GM20431 (cell line): Measurements from ENCODE around the gene DHRS9.
"Not testable (repeated sequence)": the region's sequence is repeated elsewhere in the genome, so short reads cannot be mapped to it uniquely, and the experiment has no call there.

ENCODE experiments used
- in situ Hi-C: fragments of 300-500 bp; cut with MseI, MboI; formaldehyde crosslinking; loops from one replicate; pipeline ENCODE4 v1.15.0; 2020; ENCODE audit warnings: low sequenced_read_pairs; ENCODE audit not compliant: unreplicated experiment

DHRS9 gene

DNA sequence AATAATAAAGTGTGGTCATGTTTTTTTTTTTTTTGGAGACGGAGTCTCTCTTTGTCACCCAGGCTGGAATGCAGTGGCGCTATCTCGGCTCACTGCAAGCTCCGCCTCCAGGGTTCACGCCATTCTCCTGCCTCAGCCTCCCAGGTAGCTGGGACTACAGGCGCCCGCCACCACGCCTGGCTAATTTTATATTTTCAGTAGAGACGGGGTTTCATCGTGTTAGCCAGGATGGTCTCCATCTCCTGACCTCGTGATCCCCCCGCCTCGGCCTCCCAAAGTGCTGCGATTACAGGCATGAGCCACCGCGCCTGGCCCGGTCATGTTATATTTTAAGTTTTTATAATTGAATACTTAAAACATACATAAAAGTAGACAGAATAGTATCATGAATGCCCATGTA is 5.2 kb upstream of the DHRS9 start:
- in situ Hi-C loops = not testable (repeated sequence)

DNA sequence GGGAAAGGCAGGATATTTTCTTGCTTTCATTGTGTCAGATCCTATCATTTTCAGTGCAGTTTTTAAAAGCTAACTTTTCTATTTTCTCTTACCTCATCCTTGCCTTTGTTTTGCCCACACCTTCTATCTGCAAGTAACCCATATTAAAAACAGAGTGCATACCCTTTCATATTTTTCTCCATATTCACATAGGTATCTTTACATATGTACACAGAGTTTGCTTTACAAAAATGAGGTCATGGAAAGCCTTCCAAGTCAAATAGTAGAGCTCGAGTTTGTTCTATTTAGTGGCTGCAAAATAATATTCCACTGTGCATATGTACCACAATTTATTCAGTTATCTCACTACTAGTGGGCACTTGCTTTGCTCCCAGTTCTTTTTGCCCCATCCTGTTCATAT is 3.9 kb upstream of the DHRS9 start:
- in situ Hi-C loops = no loop called here

DNA sequence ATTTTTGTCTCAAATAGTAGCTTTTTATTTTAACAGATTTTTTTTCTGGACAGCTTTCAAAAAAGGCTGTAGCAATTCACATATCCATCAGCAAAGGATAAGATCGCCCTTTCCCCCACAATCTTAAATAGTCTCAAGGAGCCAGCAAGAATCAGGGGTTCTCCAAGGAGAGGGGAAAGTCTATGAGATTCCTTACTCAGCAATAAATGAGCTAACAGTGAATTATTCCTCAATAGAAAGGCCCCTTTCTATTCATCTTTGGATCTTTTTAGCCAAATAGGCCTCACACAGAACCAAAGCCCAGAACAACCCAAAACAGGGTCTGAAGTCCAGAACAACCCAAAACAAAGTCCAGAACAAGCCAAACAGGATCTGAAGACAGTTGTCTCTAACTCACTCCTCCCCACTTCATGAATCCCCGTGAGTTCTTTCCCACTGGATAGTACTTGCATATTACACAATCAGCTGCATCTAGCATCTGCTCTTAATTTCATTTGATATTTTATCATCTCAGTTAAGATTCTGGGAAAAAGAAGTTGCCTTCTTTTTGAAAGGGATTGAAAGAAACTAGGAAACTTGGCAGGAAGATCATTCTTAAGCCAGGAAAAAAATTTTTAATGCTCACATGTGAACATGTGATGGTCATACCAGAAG is 3.4 kb upstream of the DHRS9 start:
- in situ Hi-C loops = no loop called here

DNA sequence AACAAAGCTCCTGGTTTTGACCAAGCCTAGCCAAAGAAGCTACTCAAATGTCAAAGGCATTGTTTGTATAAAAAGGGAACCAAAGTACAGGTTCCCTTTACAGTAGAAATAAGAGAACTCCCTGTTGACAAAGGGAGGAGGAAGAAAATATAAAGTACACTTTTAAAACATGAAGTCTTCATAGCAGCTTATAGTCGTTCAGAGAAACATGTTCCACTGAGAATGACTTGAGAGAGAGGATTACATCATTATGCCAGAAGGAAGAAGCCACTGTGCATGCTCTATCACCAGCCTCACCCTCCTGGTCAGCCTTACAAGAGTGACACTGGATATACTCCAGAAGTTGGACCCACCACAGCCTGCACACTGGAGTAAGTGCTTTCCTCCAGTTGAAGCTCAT is 2.5 kb upstream of the DHRS9 start:
- in situ Hi-C loops = no loop called here

DNA sequence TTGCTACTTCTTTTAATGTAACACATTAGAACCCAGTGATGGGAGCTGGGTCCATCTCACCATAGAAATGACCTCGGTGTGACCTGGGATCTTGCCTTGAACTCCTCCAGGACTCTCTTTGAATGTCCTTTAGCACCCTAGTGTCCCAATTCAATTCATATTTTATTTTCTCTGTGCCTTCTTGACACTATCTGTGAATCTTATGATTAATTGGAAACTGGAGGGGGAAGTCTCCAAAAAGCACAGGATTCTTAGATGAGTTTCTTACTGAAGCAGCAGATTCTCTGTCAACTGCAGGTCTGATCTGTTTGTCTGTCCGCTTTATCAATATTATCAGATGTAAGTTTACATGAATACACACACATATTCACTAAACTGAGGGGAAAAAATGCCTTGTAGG is 470 bp downstream of the DHRS9 start:
- in situ Hi-C loops = no loop called here

DNA sequence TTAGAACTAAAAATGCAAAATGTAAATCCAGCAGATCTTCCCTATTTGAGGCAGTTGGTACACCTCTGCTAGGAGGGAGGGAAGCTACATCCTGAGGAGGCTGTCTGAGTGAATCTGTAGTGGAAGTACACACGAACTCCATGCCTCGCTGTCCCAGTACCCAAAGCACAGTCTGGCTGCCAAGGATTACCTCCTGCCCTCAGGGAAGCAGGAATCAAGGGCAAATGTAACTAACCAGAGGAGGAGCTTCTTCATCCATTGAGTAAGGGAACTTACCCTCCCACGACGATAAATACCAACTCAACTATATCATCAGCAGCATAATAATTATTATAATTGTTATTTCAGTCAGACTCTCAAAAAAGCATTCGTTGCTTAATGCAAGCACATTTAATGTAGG is 2.1 kb downstream of the DHRS9 start:
- in situ Hi-C loops = no loop called here

DNA sequence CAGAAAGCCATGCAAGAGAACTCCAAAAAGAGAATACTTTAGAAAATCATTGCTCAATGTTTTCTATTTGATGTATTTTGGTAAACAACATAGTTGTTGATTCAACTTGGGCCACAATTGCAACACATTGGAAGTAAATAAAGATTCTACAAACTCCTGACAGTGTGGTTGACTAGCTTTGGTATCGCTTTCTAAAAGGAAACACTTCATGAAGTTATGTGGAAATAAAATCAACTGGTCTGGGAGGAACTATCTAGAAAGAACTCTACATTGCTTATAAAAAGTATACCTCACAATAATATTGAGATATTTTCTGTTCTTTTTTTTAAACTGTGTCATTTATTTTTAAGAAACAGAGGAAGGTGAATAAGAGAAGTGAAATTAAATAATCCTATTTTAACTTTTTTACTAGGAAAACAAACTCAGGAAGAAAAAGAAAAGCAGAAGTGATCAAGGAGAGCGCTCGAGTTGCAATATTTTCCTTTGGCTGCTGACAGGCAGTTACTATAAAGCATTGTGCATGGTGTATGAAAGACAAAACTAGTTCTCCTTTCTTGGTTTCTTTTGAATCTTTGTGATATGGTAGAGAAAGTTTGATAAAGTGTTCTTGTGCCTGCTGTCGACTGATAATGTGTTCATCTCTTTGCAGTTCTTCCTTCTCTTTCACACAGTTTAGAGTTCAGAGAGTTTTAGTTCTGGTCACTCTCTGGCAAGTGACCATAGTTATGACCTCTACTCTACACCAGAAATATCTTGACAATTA is 3.0 kb downstream of the DHRS9 start:
- in situ Hi-C loops = no loop called here

DNA sequence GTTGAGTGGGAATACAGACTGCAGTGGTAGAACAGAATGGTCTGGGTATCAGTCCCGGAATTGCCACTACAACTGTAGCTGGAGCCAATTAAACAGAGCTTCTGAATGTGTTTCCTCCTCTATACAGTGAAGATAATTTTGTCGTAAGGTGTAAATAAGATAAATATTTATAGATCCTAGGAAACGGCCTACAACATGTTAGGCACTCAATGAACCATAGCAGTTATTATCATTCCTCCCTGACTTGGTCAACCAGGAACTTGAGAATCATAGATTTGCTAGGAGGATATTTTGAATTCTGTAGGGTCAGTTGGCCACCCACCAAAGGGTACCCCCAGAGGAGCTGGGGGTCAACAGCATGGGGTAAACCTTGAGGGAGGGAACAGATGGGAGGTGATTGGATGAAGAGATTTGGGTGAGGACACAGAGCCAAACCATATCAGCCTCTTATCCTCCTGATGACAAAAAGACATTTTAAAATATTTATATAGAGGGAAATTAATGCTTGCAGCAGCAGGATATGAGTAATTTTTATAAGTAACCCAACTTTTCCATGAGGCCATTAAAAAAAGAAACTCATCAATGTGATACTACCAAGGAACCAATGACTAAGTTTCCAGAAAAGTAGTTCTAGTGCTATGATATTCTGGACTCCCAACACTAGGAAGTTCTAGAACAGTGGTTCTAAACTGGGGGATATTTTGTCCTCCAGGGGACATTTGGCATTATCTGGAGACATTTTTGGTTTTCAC is 4.0 kb downstream of the DHRS9 start:
- in situ Hi-C loops = no loop called here

DNA sequence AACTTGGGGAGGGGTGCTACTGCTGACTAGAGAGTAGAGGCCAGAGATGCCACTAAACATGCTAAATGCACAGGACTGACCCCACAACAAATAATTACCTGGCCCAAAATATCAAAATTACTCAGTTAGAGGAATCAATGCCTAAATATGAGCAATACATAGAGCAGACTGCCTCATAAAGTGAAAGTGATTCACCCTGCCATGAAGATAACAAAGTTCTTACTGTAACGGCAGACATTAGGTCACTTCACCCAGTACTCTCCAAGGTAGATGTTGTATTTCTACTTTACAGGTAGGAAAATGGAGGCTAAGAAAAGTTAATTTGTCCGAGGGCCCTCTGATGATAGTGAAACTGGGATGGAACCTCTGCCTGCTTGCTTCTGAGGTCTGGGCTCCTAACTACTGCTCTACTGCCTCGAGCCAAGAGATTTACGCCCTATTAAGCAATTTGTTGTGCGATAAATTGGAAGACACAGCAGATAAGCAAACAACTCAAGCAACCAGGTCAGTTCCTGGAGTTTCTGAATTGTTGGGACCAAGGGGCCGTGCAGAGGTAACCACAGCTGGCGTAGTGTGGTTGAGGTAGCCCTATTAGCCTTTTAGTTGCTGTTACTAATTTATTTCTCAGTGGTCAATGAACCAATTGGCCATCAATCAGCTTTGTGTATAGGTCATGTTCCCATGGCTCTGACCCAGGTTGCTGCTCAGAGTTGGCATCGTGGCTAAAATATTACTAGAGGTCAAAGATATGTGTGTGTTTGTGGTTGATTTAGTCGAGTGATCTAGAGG is 4.8 kb downstream of the DHRS9 start:
- in situ Hi-C loops = no loop called here

DNA sequence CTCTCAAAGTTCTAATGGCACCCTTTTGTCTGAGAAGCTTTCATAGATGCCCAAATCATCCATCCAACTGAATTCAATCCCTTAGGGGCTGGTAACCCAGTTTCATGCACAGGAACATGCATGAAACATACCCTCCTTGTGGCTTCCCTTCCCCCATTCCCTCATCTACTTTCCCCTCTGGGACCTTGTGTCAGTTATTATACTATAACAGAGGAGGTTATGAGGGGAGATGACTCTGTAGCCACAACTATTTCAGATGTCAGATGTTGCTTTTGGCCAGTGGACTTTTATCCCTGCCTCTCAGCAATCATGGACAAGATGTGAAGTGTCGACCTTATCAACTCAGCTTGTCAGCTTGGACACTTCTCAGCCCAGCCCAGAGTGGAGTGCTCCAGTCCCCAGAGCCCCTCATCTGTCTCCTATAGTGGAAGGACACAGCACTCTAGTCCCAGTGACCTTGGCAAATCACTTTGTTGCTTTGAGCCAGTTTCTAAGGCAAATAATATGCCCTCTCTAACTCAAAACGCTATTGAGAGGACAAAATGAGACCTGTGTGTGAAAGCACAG is 8.4 kb downstream of the DHRS9 start:
- in situ Hi-C loops = no loop called here

DNA sequence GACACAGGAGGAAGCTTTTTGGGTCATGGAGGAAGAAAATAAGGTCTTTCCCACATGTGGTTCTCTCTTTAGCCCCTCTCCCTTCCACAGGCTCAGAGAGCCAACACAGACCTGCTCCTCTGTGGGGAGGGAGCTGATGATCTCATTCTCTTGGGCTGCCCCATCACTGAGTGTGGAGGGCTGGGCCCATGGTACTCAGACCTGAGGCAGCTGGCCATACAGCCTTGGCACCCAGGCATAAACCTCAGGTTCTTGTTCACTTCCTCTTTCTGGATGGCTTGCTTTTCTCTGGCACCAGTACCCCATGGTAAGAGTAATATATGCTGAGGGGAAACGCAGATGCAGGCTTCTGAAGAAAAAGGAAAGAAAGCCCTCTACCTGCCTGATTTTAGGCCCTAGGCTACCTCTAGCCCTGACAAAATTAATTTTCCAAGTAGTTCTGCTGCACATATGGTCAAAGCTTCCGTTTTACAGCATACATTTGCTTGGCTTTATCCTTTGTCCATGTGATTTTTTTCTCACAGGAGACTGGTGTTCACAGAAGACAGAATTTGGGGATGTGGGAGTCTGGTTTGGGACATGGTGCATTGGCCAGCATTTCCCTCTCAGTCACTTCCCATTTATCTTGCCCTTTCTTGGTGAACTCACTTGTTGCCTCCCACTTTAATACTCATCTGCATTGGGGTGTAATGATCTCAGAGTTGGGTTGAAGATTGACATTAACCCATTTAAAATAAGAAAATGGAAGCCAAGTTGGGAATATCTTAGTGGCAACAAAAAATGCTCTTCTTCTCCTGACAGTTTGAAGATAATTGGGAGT is 11.1 kb downstream of the DHRS9 start:
- in situ Hi-C loops = no loop called here

DNA sequence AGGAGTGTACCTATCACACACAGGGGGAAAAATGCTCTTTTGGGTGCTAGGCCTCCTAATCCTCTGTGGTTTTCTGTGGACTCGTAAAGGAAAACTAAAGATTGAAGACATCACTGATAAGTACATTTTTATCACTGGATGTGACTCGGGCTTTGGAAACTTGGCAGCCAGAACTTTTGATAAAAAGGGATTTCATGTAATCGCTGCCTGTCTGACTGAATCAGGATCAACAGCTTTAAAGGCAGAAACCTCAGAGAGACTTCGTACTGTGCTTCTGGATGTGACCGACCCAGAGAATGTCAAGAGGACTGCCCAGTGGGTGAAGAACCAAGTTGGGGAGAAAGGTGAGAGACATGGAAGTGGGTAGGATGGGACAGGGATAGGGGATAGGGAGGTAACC is 12.2 kb downstream of the DHRS9 start:
- in situ Hi-C loops = no loop called here

DNA sequence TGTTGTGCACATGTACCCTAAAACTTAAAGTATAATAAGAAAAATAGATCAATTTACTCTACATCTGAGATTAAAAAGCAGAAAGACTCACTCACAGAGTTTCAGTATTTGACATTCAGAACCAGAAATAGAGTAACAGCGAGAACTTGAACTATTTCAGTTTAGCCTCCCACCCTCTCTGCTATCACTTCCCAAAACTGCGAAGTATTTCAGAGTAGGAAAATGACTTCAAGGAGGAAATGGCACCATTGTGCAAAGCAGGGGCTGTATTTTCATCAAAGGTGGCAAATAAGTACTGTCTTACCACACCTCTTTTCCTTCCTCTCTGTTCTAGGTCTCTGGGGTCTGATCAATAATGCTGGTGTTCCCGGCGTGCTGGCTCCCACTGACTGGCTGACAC is 13.6 kb downstream of the DHRS9 start:
- in situ Hi-C loops = no loop called here

DNA sequence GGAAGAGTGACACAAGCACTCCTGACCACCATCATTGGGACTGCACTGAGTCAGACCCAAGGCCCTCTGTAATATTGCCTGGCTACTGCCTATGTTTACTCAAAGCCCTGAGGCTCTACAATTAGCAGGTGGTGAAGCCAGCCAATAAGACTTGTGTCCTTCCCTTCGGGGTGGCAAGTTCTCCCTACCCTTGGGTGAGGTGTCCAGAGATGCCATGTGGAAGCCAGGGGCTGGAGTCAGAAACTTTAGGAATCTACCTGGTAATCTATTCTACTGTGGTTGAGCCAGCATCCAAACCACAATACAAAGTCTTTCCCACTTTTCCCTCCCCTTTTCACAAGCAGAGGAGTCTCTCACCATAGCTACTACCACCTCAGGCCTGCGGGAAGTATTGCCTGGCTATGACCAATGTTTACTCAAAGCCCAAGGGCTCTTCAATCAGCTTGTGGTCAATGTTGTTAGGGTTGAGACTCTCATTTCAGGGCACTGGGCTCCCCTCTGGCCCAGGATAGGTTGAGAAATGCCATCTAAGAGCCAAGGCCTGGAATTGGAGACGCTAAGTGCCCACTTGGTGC is 17.6 kb downstream of the DHRS9 start:
- in situ Hi-C loops = no loop called here

DNA sequence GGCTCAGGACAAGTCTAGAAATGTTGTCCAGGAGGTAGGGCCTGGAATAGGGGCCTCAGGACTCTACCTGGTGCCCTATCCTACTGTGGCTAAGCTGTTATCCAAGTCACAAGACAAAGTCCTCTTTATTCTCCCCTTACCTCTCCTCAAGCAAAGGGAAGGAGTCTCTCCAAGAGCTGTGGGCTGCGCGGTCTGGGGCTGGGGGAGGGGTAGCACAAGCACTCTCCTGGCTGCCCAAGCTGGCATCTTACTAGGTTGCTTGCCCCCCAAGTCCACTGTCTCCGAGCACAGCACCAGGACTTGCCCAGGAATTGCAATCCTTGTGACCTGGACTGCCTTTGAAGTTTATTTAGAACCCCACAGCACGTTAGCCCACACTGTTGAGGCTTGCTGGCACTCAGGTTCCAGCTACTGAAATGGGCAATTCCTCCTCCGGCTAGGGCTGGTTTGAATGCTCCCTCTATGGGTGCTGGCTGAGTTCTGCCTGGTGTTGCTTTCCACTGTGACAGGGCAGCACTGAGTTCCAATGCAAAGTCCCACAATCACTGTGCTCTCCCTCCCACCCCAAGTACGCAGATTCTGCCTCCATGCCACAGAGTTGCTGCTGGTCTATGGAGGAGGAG is 18.5 kb downstream of the DHRS9 start:
- in situ Hi-C loops = no loop called here

DNA sequence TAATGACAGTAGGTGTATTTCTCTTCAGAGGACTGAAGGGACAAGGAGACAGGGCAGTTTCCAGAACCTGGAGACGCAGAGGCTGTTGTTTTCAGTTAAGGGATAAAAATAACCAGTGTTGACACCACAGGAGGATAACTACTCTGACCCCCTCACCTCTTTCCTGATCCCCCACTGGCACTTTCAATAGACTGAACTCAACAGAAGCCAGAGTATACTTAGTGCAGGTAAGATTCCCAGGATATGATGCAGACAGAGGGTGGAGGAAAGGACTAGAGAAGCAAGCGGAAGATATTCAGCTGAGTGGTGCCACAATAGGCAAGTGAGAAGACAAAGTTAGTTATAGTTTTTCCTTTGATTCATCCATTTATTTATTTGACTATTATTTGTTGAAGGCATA is 19.8 kb downstream of the DHRS9 start:
- in situ Hi-C loops = no loop called here

DNA sequence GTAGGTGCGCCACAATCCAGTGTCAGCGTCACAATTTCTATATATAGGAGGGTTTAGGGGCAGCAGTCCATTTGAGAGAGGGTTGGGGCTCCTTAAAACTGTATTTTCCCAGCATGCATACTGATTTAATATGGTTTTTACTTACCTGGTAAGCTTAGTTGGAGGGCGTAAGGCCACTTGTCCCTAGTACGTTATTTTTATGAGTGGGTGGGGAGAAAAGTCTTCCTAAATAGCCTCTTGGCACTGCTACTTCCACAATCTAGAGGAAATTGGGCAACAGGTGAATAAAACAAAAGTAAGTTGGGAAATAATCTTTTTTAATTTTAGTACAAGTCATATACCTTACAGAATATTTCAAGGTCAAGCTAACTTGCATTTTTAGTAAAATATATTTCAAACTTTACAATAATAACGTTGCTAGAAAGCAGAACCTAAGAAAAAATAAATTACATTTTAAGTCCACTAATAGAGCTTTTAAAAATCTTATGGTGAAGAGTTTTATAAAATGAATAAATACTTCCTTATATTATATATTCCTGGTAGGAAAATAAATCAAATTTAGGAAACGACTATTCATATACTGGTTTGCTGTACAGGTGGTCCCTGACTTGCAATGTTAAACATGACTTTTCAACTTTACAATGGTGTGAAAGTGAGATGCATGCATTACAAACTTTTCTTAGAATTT is 20.9 kb downstream of the DHRS9 start:
- in situ Hi-C loops = no loop called here

DNA sequence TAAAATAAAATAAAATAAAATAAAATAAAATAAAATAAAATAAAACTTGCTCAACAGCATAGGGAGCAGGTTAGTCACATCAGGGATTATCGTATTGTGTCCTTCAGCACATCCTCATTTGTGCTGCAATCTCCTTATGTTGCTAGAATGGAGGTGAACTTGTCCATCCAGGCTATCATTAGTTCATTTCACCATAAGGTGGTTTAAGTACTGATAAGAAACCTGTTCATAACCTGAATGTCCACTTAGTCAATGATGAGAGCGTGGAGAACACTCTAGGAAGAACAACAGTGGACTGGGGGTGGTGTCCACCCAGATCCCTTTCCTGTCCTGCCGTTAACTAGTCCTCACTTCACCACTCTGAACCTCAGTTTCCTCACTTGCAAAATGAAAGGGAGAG is 21.9 kb downstream of the DHRS9 start:
- in situ Hi-C loops = no loop called here
